Lower leg skin (tissue), 3 donors: ENCODE results near the gene GRID2.

Experiments
- POLR2A ChIP-seq, 2 donors: fragments of 450-650 bp; IDR thresholded peaks; one replicate each; pipeline ENCODE4 v1.6.1; 2016 to 2017; ENCODE audit warnings: antibody characterized with exemption in 2 of 2, mild to moderate bottlenecking in 1 of 2, moderate library complexity in 1 of 2
- TF ChIP-seq, protein P1 (sequence below), 3 donors: fragments of 450-650 bp; IDR thresholded peaks; one replicate each; pipeline ENCODE4 v1.5.1; 2016; ENCODE audit warnings: antibody characterized with exemption in 3 of 3, mild to moderate bottlenecking in 3 of 3, moderate library complexity in 2 of 3

DNA sequence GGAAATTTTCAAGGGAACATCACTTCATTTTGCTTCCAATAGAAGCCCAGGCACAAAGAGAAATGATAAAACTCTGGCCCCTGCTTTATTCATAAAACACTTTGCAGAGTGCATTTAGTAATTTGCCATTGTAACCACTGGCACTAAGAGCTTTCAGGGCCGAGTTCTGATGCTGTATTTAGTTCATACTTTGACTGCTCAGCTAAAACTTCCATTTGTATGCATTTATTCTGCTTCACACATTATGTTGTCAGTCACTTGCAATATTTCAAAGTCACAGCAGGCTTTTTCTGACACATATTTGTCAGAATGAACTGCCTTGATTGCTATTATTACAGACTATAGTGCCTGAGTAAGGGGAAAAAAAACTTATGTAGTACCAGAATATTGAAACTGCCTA lies 1350.4 kb downstream of the GRID2 start:
- no peak for TF ChIP-seq POLR2A (IDR thresholded peaks at IDR 0.05)
- TF ChIP-seq, protein P1, sequence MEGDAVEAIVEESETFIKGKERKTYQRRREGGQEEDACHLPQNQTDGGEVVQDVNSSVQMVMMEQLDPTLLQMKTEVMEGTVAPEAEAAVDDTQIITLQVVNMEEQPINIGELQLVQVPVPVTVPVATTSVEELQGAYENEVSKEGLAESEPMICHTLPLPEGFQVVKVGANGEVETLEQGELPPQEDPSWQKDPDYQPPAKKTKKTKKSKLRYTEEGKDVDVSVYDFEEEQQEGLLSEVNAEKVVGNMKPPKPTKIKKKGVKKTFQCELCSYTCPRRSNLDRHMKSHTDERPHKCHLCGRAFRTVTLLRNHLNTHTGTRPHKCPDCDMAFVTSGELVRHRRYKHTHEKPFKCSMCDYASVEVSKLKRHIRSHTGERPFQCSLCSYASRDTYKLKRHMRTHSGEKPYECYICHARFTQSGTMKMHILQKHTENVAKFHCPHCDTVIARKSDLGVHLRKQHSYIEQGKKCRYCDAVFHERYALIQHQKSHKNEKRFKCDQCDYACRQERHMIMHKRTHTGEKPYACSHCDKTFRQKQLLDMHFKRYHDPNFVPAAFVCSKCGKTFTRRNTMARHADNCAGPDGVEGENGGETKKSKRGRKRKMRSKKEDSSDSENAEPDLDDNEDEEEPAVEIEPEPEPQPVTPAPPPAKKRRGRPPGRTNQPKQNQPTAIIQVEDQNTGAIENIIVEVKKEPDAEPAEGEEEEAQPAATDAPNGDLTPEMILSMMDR (IDR thresholded peaks at IDR 0.05) = no peak
